Prostate gland (tissue), 2 donors: Measurements from ENCODE around the gene CCND2. TPM values are rescaled to one million over a fixed set of nuclear protein-coding genes. Genes with fewer than 3 reads are reported as not detected.

Experiments used
- DNase-seq: peaks from one replicate; pipeline ENCODE4 v3.0.0-alpha.2; 2019; ENCODE audit warnings: low spot score
- H3K27ac ChIP-seq, 2 donors: fragments of 200-600 bp; sonication (generic); 2 replicates each; pipeline ENCODE4 v1.5.1; 2017 to 2019
- H3K27me3 ChIP-seq: fragments of 200-600 bp; sonication (generic); replicated peaks from 2 replicates; pipeline ENCODE4 v1.5.1; 2019; ENCODE audit not compliant: insufficient read depth
- H3K36me3 ChIP-seq, 2 donors: fragments of 200-600 bp; sonication (generic); 1 replicate in 1 of 2; 2 replicates in 1 of 2; pipeline versions ENCODE4 v1.5.1 to v1.8.1; 2017 to 2019
- H3K4me1 ChIP-seq: fragments of 200-600 bp; sonication (generic); replicated peaks from 2 replicates; pipeline ENCODE4 v1.5.1; 2019
- H3K4me3 ChIP-seq, 2 donors: fragments of 200-600 bp; sonication (generic); 2 replicates each; pipeline ENCODE4 v1.5.1; 2017 to 2019
- H3K9me3 ChIP-seq: fragments of 200-600 bp; sonication (generic); 2 replicates; pipeline ENCODE4 v1.5.1; 2017
- CTCF ChIP-seq, 4 experiments: fragments of 200-600 bp in 2 of 4; fragments of 450-650 bp in 2 of 4; sonication (generic) in 2 of 4; IDR thresholded peaks; 1 replicate in 3 of 4; 2 replicates in 1 of 4; pipeline ENCODE4 v1.5.1; 2016 to 2019; ENCODE audit warnings: antibody characterized with exemption in 4 of 4, mild to moderate bottlenecking in 2 of 4, moderate library complexity in 2 of 4
- POLR2A ChIP-seq: fragments of 450-650 bp; IDR thresholded peaks from one replicate; pipeline ENCODE4 v1.6.1; 2016; ENCODE audit warnings: antibody characterized with exemption, mild to moderate bottlenecking
- POLR2AphosphoS5 ChIP-seq: sonication (generic); formaldehyde crosslinking; IDR thresholded peaks from one replicate; pipeline ENCODE4 v1.6.1; 2017; ENCODE audit warnings: antibody characterized with exemption
- WGBS: methylation state at CpG from one replicate; pipeline ENCODE4 v1.1.5; 2018; 5-methylcytosine and 5-hydroxymethylcytosine counted together
- intact Hi-C: fragments of 100-400 bp; cut with DNase I; formaldehyde crosslinking; loops from one replicate; pipeline ENCODE4 v1.14.2; 2022
- total RNA-seq, 2 donors: library from RNA; depleted of rRNA; stranded (reverse); fragments of >200 nt; gene quantifications; one replicate each; pipeline ENCODE4 v1.1.0, GENCODE V29; 2016

The CCND2 gene
- total RNA-seq, 2 donors from 2014 or later, result 31.6 to 46.1 TPM

GRCh38 chr12:4278329-4279197 lies 5.0 kb downstream of the CCND2 start:
- DNase-seq, result no peak
- WGBS, result 41% methylated on average over 15 of the region's 15 CpGs
- no peak overlapping the region for H3K27ac ChIP-seq

GRCh38 chr12:4279198-4279690 lies 5.7 kb downstream of the CCND2 start:
- 56% methylated on average over 10 of the region's 10 CpGs for WGBS
- H3K9me3 ChIP-seq, result no peaks in the 10 kb centered on the region
- no peaks in the 10 kb centered on the region for H3K36me3 ChIP-seq
- TF ChIP-seq POLR2A, result no peak
- TF ChIP-seq CTCF (IDR thresholded peaks at IDR 0.05), result no peak
- TF ChIP-seq POLR2AphosphoS5, result no peak
- no peaks in the 10 kb centered on the region for H3K4me1 ChIP-seq
- H3K4me3 ChIP-seq, result no peak overlapping the region
- no peak for DNase-seq
- intact Hi-C loops, result loop anchor here (5.0 kb wide), 4 partner anchors 172 to 392 kb away; no protein-coding TSS in a partner anchor
- no peak overlapping the region for H3K27ac ChIP-seq
- H3K27me3 ChIP-seq, result no peaks in the 10 kb centered on the region

More at GRCh38 chr12:4278329-4279197, 5.0 kb downstream of the CCND2 start:
- no peaks in the 10 kb centered on the region for H3K4me1 ChIP-seq
- H3K27me3 ChIP-seq, result no peaks in the 10 kb centered on the region
- no peaks in the 10 kb centered on the region for H3K36me3 ChIP-seq
- H3K9me3 ChIP-seq, result no peaks in the 10 kb centered on the region
- TF ChIP-seq POLR2A (no peak), CTCF (IDR thresholded peaks at IDR 0.05) (no peak), POLR2AphosphoS5 (no peak)
- H3K4me3 ChIP-seq, result no peak overlapping the region
- intact Hi-C loops, result loop anchor here (5.0 kb wide), 4 partner anchors 171 to 391 kb away; no protein-coding TSS in a partner anchor

- no peak for TF ChIP-seq POLR2A
- no peak for TF ChIP-seq POLR2AphosphoS5
- no peak for TF ChIP-seq CTCF (IDR thresholded peaks at IDR 0.05)
- no peak overlapping the region for H3K4me3 ChIP-seq
- no peaks in the 10 kb centered on the region for H3K36me3 ChIP-seq
- intact Hi-C loops, result no loop called here
- DNase-seq, result no peak
- H3K9me3 ChIP-seq, result no peaks in the 10 kb centered on the region
- peak overlapping the region in 1 of 2 donors; percentile 42 for H3K27ac ChIP-seq
- 47% methylated on average over 15 of the region's 15 CpGs for WGBS
- H3K27me3 ChIP-seq, result peaks cover 2% of the 10 kb centered on the region
- H3K4me1 ChIP-seq, result no peaks in the 10 kb centered on the region
These were observed 7.0 kb downstream of the CCND2 start for GRCh38 chr12:4280351-4281163.

- intact Hi-C loops, result no loop called here
- TF ChIP-seq POLR2A, result no peak
- no peak for TF ChIP-seq CTCF (IDR thresholded peaks at IDR 0.05)
- TF ChIP-seq POLR2AphosphoS5, result no peak
- no peak overlapping the region for H3K4me3 ChIP-seq
- no peak for DNase-seq
- no peaks in the 10 kb centered on the region for H3K36me3 ChIP-seq
- H3K4me1 ChIP-seq, result no peaks in the 10 kb centered on the region
- no peaks in the 10 kb centered on the region for H3K9me3 ChIP-seq
- WGBS, result 80% methylated on average over 16 of the region's 16 CpGs
- peaks cover 2% of the 10 kb centered on the region for H3K27me3 ChIP-seq
- H3K27ac ChIP-seq, result peak overlapping the region in 1 of 2 donors; percentile 42
These were observed 7.7 kb downstream of the CCND2 start for GRCh38 chr12:4281173-4281654.
